CD4-positive, alpha-beta T cell treated with Interleukin-17A for 4 hours (primary cell): ENCODE results near the gene GRID1.

Source experiments
- DNase-seq: peaks from one replicate; pipeline ENCODE4 v3.0.0-alpha.2; 2020; ENCODE audit warnings: mixed read lengths

The GRID1 gene

DNA sequence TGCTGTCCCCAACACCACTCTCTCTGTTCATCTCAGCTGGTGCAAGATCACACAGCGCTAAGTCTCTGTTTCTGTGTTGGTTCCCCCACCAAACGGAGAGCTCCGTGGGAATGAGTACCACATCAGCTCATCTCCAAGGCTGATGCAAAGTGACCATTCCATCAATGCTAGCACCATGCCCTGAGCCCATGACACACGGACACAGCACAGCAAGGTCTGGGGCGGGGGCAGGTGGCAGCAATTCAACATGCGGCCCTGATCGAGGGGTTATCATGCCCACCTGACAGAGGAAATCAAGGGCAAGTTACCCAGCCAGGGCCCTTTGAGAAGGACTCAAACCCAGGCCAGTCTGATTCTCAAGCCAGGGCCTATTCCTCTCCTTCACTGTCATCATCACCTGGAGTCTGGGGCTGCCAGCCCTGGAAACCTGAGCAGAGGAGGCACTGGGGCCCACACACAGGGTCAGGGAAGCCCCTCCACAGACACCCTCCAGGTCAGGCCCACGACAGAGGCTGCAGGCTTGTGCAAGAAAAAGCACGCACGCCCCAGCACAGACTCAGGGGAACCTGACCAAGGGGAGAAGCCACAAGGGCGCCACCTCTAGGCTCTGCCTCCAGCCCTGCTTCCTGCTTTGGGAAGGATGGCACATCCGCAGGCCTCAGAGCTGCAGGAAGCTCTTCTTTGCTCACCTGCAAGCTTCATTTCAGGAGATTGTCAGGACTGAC lies 74.8 kb downstream of the GRID1 start:
- DNase-seq: no peak

GRCh38 chr10:86290933-86291615 lies 75.5 kb downstream of the GRID1 start:
- no peak for DNase-seq

- DNase-seq: no peak
These were observed 77.1 kb downstream of the GRID1 start for GRCh38 chr10:86289577-86289868.

DNA sequence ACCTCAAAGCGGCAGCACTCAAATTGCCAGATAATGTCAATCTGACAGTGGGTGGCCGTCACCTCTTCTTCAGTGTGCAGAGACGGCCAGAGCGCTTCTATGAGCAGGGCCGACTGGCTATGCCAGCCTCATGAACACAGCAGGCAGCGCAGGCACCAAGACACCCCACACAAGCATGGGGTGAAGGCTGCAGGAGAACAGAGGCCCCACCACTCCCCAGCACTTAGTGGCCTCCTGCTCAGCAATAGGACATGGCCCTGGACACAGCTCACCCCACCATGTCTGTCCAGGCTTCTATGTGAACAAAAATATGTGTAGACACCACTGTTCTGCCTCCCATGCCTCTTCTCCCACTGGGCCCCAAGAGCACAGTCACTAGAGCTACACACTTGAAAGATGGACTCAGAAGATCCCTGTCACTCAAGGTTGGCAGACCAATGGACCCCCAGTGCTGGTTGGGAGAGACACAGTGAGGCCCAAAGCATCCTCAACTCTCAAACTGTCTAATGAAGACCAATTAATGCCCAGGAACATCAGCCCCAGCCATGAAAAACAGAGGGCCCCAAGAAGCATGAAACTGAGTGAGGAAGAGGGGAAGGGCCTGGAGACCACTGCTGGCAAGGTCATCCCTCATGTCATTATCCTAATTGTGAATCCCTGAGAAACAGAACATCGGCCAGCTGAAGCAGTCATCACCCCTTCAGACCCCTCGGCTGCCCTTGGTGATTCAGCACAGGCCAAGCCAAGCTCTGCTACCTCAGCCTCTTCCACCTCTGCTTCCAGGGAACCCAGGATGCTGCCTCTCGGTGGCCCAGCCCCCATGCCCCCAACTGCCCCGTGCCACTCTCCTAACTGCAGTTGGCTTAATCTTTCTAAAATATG lies 77.7 kb downstream of the GRID1 start:
- no peak for DNase-seq

DNA sequence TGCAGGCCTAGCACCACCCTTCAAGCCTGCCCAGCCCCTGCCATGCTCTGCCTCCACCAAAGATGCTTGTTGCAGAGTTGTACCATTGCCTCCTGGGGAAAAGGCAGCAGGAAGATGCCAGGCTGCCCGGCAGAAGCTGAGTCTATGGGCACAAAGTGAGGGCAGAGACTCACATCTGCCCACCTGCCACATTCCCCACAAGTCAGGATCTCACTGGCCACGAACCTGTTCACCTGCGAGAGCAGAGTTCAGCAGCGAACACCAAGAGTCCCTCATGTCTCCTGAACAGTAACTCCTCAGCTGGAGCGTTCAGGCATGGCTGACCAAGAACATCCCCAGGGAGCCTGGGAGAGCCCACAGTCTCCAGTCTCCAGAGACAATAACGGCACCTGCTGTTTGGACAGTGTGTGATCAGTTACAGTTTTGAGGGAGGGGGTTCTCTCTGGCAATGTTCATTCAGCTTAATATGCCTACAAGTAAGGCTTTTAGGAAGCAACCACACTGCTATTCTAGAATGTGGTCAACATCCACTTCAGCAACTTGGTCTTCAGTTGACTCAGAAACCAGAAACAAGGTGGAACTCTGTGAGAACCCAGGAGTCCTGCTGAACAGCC lies 78.5 kb downstream of the GRID1 start:
- DNase-seq: no peak

GRCh38 chr10:86287110-86287793 lies 79.3 kb downstream of the GRID1 start:
- no peak for DNase-seq

DNA sequence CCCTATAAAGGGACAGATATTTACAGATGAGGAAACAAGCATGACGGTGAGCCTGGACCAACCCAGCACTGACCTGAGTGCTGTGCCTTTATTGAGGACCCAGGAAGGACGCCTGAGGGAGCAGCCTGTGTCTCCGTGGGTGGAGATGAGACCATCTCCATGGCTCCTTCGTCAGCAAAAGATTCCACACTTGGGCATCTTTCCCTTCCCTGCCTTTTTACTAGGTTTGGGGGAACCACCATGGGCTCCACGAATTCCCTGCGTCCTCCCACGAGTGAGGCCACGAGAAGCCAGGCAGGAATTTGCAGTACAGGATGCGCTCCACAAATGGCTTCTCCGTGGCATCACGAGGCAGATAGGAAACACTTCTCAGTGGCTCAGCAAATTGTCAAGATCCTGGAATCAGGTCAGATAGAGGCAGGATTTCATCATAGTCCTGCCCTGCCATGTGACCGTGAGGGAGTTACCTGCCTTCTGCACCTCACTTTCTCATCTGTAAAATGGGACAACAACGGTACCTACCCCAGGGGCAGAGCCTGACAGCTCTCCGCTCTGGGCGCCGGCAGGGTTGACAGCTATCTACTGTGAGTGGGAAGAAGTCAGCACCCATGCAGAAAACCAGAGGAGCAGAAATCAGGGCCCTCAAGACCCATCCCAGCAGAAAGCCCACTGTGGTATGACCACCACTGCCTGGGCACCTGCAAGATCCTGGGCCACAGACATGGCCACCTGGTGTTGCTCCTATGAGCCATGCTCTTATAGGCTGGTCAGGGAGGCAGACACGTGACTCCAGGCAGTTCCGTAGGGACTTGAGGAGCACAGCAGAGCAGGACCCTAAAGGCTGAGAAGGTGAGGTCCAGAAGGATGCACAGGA lies 80.1 kb downstream of the GRID1 start:
- DNase-seq: no peak

- DNase-seq: no peak
These were observed 81.3 kb downstream of the GRID1 start for GRCh38 chr10:86285136-86285790.

DNA sequence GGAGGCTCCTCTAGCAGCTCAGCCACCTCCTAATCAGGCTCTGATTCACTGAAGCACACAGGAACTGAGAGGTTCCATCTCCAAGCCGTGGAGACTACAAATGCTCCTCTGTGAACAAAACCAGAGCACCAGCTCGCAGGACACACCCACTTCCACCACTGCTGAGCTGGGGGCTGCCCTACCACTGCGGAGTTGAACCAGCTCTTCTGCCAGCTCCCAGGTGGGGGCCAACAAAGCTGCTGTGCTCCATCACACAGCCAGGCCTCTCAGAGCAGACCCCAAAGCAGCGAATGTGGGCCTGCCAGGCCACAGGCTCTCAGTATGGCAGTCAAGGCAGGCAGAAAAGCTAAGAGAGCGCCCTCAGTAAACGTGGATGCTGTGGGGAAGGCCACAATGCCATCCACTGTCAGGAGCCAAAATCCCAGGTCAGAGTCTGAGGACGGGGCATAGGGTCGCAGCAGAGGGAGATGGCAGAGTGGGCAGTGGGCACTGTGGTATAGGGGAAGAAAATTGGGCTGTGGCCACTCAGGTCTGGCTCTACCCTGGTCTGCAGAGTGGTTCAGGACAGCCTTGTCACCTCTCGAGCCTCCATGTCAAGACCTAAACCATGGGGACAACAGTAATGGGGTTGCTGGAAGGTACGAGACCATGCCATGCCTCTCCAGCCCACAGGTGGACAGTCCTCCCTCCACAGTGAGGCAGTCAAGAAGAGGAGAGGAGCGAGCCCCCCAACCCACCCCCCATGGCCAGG lies 82.1 kb downstream of the GRID1 start:
- no peak for DNase-seq

DNA sequence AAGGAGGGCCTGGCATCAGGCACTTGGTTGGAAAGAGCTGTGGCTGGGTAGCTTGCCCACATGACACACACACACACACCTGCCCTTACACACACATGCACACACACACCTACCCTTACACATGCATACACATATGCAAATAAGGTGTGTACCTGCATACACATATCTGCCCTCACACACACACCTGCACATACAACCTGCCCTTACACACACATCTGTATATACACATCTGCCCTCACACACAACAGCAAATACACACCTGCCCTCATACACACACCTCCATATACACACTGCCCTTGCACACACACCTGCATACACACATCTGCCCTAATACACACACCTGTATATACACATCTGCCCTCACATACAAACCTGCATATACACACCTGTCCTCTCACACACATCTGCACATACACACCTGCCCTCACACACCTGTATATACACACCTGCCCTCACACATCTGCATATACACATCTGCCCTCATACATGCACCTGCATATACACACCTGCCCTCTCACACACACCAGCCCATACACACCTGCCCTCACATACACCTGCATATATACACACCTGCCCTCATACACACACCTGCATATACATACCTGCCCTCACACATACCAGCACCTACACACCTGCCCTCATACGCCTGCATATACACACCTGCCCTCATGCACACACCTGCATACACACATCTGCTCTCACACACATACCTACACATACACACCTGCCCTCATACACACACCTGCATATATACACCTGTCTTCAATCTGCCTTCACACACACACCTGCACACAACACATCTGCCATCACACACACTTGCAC lies 82.9 kb downstream of the GRID1 start:
- DNase-seq: no peak

GRCh38 chr10:86282664-86283465 lies 83.7 kb downstream of the GRID1 start:
- DNase-seq: no peak

DNA sequence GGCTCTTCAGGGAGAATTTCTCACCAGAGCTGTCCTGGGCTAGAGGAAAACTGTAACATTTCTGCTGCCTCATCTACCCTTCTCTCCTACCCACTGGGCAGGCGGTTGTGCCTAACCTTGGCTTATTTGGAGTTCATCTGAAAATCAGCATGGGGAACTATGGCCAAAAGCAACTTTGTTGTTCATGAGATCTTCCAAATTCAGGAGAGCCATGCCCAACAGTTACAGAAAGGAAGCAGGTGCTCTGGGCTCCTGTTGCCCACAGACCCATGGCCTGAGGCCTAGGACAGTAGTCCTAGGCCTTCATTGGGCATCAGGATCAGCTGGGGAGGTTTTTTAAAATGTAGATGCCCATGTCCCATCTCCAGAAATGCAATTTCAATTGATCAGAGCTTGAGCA lies 85.2 kb downstream of the GRID1 start:
- DNase-seq: no peak

GRCh38 chr10:86269332-86269731 lies 97.3 kb downstream of the GRID1 start:
- no peak for DNase-seq

GRCh38 chr10:86267286-86268195 lies 99.1 kb downstream of the GRID1 start:
- no peak for DNase-seq

GRCh38 chr10:86266446-86267242 lies 100.0 kb downstream of the GRID1 start:
- no peak for DNase-seq

DNA sequence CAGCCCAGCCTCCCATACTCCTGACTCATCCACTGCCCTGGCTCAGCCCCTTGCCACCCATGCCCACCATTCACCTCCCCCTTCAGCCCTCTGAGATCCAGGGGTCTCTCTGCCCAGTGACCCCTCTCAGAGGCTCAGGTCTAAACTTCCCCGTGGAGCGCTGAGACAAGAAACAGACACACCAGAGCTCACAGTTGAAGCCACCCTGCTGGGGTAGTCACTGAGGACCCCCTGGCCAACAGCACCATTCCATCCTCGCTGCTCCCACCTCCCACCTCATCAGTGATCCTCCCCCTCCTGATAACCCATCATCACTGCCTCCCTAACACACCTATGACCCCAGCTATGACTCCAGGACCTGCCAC lies 100.7 kb downstream of the GRID1 start:
- no peak for DNase-seq
